Globus pallidus (tissue), 1 donor: ENCODE results near the gene POLG2.
"Not testable (repeated sequence)": the region's sequence is repeated elsewhere in the genome, so short reads cannot be mapped to it uniquely, and the experiment has no call there.

Experiments
- DNase-seq: peaks from one replicate; pipeline ENCODE4 v3.0.0-alpha.2; 2015; ENCODE audit warnings: low spot score

POLG2 gene

DNA sequence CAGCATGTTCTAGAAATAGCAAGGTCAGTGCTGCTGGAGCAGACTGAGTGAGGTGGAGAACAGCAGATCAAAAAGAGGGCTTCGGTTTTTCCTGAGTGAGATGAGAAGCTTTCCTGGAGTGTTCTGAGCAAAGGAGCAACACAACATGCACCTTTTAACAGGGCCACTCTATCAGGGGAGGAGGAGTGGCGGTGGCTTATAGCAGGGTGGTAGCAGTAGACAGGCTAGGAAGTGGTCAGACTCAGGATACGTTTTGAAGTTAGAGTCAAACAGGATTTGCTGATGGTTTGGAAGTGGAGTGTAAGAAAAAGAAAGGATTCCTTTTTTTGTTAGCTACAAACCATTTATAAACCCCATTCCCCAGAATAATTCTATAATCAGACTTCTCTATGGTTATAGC is 12.5 kb downstream of the POLG2 start:
- no peak for DNase-seq

GRCh38 chr17:64480951-64481350 is 15.9 kb downstream of the POLG2 start:
- no peak for DNase-seq

DNA sequence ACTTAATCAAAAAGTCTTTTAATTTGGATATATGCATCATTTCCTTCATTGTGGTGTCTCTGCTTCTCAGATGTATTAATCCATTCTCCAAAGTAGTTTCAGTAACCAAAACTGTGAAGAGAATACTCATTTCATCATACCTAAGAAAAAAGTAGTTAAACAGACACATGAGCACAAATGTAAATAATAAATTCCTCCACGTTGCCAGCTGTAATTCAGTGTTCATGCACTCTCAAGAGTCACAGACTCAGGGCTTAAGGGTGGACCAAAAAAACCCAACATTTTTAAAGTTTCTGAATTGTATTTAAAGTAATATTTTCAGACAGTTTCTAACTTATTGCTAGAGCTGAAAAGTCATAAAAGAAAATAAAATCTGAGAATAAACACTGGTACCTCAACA is 19.0 kb downstream of the POLG2 start:
- DNase-seq = no peak

- no peak for DNase-seq
These were observed 24.3 kb downstream of the POLG2 start for GRCh38 chr17:64472564-64472963.

GRCh38 chr17:64471440-64471839 is 25.4 kb downstream of the POLG2 start:
- DNase-seq = no peak

DNA sequence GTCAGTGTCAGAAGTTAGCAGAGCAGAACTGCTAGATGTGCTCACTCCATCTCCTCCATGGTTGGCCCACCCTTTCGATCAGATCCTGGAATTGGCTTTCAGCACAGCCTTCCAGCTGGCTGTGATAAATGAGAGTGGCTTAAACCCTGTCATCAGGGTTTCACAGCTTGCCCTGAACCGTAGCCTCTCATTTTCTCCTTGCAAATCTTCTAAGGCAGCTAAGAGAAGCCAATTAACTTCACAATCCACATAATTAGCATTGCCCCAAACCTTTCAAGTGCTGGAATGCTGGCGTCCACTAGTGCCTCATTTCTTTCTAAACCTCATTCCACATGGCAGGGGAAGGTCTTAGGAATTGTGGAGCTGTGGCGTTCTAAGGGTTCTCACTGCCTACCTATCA is 26.2 kb downstream of the POLG2 start:
- no peak for DNase-seq

DNA sequence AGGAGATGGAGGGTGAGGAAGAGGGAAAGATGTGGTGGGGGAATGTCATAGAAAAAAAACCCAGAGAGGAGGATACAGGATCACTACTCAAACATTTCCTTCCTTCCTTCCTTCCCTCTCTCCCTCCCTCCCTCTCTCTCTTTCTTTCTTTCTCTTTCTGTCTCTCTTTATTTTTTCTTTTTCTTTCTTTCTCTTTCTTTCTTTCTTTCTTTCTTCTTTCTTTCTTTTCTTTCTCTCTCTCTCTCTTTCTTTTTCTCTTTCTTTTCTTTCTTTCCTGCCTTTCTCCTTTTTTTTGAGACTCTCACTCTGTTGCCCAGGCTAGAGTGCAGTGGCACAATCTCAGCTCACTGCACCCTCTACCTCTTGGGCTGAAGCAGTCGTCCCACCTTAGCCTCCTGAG is 30.0 kb downstream of the POLG2 start:
- DNase-seq = not testable (repeated sequence)

GRCh38 chr17:64466019-64466735 is 30.7 kb downstream of the POLG2 start:
- DNase-seq = no peak

- no peak for DNase-seq
These were observed 35.1 kb downstream of the POLG2 start for GRCh38 chr17:64461788-64462187.

DNA sequence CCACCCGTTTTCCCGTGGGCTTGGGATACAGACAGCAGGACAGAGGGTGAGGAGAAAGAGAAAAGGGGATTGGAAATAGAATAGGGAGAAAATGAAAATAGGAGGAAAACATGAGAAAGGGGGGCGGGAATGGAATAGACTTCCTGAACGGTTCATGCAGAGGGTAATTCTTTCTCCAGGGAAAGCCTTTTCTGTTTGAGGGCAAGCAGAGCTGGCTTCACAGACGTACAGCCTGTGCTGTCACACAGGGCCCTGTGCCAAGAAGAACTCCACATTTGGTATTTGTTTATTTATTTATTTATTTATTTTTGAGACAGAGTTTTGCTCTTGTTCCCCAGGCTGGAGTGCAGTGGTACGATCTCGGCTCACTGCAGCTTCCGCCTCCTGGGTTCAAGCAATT is 35.9 kb downstream of the POLG2 start:
- DNase-seq = no peak

GRCh38 chr17:64459818-64460217 is 37.0 kb downstream of the POLG2 start:
- DNase-seq = not testable (repeated sequence)

DNA sequence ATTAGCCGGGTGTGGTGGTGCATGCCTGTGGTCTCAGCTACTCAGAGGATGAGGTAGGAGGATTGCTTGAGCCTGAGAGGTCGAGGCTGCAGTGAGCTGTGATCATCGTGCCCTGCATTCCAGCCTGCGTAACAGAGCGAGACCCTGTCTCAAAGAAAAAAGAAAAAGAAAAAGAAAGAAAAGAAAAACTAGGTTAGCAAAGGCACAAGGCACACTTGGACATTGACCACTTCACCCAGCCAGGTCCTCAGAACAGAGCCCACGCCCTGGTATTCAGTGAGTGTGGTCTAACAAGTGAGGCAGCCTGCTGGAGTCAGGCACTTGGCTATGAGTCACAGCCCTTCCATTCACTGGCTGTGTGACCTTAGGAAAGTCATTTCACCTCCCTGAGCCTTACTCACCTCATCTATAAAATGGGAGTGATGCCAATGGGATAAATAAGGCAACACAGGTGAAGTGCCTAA is 37.5 kb downstream of the POLG2 start:
- DNase-seq = no peak

- DNase-seq = no peak
These were observed 38.1 kb downstream of the POLG2 start for GRCh38 chr17:64458756-64459155.

- no peak for DNase-seq
These were observed 39.7 kb downstream of the POLG2 start for GRCh38 chr17:64457156-64457555.

DNA sequence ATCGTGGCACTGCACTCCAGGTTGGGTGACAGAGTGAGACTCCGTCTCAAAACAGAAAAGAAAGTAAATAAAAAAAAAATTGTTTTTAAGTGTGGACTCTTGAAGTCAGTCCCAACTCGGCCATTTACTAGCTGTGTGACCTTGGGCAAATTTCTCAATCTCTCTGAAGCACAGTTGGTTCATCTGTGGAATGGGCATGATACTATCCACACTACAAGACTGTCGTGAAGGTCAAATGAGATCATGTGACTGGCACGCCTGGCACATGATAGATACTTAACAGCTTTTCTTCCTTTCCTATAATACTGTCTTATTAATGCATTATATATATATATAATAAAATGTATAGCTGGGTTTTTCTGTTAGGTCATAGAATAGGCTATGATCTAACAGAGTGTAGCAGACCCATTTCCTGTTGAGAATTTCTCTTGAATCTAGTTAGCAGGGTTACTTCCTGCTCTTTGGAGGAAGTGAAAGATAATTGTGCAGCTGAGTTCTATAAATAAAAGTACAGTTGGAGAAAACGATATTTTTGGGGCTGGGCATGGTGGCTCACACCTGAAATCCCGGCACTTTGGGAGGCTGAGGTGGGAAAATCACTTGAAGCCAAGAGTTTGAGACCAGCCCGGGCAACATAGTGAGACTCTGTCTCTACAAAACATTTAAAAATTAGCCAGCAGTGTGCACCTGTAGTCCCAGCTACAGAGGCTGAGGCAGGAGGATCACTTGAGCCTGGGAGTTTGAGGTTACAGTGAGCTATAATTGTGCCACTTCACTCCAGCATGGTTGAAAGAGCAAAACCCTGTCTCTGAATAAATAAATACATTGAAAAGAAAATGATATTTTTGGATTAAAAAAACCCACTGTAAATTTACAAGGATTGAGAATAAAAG is 40.6 kb downstream of the POLG2 start:
- DNase-seq = peak; percentile 15

DNA sequence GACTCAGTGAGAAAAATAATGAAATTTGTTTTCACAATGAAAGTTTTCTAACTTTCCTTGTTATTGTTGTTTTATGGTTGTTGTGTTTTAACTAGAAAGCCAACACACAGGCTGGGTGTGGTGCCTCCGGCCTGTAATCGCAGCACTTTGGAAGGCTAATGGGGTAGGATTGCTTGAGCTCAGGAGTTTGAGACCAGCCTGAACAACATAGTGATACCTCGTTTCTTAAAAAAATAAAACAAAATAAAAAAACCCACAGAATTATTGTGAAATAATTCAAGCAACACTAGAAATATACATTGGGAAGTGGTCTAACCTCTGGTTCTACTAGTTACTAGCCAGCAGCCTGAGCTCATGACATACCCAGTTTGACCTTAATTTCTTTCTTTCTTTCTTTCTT is 47.3 kb downstream of the POLG2 start:
- DNase-seq = no peak

DNA sequence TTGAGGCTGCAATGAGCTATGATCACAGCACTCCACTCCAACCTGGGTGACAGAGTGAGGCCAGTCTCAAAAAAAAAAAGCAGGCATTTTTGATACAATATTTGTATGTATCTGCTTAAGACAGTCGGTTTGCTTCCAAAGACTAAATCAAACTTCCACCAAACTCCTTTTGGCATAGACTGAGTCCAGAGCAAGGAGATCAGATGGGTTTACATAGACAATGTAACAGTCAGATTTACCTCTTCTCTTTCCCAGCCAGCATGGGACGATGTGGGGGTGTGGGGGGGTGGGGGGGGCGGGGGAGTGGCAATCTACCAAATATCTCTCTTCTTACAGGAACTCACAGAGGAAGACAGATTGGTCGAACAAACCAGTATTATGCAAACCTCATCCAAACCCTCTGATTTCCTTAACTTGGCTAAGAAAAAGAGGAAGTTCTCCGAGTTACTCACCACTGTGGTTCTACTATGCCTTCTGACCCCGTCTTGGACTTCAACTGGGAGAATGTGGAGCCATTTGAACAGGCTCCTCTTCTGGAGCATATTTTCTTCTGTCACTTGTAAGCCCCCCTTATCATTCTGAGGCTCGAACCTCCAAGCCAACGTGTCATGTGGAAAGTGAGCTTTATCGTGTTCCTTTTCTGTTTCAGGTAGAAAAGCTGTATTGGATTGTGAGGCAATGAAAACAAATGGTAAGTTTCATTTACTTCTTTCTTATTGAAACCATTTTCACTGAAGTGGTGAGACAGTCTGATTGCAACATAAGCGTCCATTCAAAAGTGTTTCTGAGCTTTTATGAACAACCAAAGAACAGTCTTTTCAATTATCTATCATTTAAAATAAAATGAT is 48.0 kb downstream of the POLG2 start, which contains the start of gene MILR1:
TSS of gene MILR1 (plus strand) at position 451 of the 848 bp plus-strand sequence. CDS start at position 505, 54 bp downstream.
- DNase-seq = peak; percentile 64

DNA sequence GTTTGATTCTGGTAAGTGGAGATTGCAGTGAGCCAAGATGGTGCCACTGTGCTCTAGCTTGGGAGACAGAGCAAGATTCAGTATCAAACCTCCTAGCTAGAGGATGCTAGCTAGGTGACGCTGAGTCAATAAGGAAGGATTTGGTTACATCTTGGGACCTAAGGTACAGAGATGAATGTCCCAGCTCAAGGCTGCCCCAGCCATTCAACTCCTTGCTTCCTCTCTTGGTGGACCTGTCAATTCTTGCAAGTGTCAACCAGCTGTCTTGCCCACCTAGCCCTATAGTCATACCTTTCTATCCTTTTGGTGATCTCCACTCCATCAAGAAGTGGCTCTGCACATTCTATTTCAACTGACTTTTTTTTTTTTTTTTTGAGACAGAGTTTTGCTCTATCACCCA is 49.3 kb downstream of the POLG2 start:
- no peak for DNase-seq

- DNase-seq = no peak
These were observed 53.6 kb downstream of the POLG2 start for GRCh38 chr17:64443086-64443760.

DNA sequence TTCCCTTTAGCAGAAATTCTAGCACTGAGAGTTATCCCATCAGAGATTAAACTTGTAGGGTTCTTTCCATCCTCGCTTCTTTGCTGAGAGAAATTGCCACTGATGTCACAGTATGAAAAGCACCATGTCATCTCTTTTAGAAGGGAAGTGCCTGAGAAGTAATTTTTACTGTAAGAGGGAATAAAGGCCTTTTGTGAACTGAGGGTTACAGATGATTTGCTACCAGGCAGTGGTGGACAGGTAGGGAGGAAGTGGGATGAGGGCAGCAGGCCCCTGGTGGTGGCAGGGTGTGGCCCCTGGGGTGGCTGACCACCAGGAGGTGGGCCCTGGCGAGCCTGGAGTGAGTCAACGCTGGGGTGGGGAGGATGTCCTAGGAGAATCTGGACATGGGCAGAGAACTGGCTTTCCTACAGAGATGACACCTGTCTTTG is 54.3 kb downstream of the POLG2 start:
- no peak for DNase-seq

GRCh38 chr17:64441772-64442540 is 54.9 kb downstream of the POLG2 start:
- DNase-seq = peak; percentile 40
